Stimulated activated CD8-positive, alpha-beta memory T cell treated with anti-CD3 and anti-CD28 coated beads, Interleukin-12 subunit alpha, Interleukin-12 subunit beta, amount 100 ng/mL, for 24 hours (primary cell): Measurements from ENCODE around the gene APOBEC3G.

Experiments used
- DNase-seq: peaks from one replicate; pipeline ENCODE4 v3.0.0-alpha.2; 2020; ENCODE audit errors: extremely low read depth

Gene APOBEC3G

GRCh38 chr22:39122772-39123470, 45.8 kb downstream of the APOBEC3G start:
- no peak for DNase-seq

- DNase-seq: no peak
Measured at GRCh38 chr22:39123751-39124581, 46.9 kb downstream of the APOBEC3G start.

GRCh38 chr22:39125622-39126021, 48.5 kb downstream of the APOBEC3G start:
- DNase-seq: no peak

- no peak for DNase-seq
Measured at GRCh38 chr22:39128508-39128907, 51.4 kb downstream of the APOBEC3G start.

DNA sequence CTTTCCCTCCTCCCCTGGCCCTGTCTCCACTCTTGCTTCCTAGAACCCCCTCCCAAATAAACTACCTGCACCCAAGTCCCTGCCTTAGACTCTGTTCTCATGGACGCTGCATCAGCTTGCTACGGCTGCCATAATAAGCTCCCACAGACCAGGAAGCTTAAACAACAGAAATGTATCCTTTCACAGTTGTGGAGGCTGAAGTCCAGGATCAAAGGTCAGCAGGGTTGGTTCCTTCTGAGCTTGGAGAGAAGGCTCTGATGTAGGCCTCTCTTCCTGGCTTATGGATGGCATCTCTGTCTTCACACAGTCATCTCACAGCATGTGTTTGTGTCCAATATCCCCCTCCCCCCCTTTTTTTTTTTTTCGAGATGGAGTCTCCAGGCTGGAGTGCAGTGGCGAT, 52.0 kb downstream of the APOBEC3G start:
- DNase-seq: no peak

DNA sequence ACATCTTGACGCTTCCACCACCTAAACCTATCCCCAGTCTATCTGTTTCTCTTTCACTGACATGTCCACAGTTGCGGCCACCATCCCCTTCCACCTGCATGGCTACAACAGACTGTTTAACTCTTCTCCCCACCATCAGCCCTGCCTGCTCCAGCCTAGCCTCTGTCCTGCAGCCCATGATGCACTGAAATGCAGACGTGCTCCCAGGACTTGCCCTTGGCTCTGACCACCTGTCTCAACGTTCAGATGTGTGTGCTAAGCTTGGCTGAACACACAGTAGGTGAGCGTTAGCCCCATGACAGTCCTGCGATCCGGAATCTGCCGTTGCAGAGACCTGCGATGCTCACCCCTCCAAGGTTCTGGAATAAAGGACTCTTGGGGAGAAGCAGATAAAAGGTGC, 52.7 kb downstream of the APOBEC3G start:
- no peak for DNase-seq

DNA sequence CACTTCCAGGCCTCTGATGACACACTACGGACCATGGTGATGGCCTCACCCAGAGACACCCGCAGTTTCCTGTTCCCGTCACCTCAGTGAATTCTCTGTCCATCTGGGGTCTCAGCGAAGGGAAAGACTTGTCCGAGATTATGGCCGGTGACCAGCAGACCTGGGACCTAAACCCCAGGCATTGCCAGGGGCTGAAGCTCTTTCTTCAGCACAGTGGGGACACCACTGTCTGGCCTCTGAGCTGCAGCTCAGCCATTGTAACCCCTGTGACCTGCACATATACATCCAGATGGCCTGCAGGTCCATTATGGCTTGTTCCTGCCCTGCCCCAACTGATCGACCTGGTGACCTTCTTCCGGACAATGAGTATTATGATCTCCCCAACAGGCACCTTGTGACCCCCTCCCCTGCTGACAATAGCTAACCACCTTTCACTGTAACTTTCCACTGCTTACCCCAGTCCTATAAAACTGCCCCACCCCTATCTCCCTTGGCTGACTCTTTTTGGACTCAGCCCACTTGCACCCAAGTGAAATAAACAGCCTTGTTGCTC, 53.2 kb downstream of the APOBEC3G start:
- no peak for DNase-seq

- DNase-seq: no peak
Measured at GRCh38 chr22:39130892-39131855, 54.1 kb downstream of the APOBEC3G start.

GRCh38 chr22:39132281-39132680, 55.2 kb downstream of the APOBEC3G start:
- no peak for DNase-seq

- DNase-seq: no peak
Measured at GRCh38 chr22:39132871-39133524, 55.9 kb downstream of the APOBEC3G start.

GRCh38 chr22:39133871-39134270, 56.8 kb downstream of the APOBEC3G start:
- no peak for DNase-seq

GRCh38 chr22:39134366-39135091, 57.5 kb downstream of the APOBEC3G start:
- DNase-seq: no peak

GRCh38 chr22:39135092-39135896, 58.2 kb downstream of the APOBEC3G start:
- no peak for DNase-seq

DNA sequence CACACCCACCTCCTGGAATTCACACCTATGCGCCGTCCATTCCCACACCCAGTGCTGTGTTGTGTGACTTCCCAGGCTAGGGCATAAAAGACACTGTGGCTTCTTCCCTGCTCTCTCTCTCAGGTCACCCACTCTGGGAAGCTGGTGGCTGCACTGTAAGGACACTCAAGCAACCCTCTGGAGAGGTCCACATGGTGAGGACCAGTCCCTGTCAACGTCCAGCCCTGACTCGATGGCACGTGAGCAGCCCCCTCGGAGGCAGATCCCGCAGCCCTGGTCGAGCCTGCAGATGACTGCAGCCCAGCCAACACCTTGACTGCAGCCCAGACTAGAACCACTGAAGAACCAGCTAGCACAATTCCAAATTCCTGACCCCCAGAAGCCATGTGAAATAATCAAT, 59.2 kb downstream of the APOBEC3G start:
- no peak for DNase-seq
